Stomach (tissue), 4 donors: ENCODE data around the gene UST.

Experiments
- POLR2AphosphoS5 ChIP-seq, 3 donors: sonication (generic); formaldehyde crosslinking; IDR thresholded peaks; one replicate each; pipeline ENCODE4 v1.6.1; 2016; ENCODE audit warnings: antibody characterized with exemption in 3 of 3
- TF ChIP-seq, protein P1 (sequence below), 7 experiments: fragments of 450-650 bp in 4 of 7; fragments of 200-600 bp in 3 of 7; sonication (generic) in 3 of 7; IDR thresholded peaks; one replicate each; pipeline ENCODE4 v1.5.1; 2016 to 2019; ENCODE audit warnings: antibody characterized with exemption in 7 of 7, control low read depth in 2 of 7, mild to moderate bottlenecking in 1 of 7

DNA sequence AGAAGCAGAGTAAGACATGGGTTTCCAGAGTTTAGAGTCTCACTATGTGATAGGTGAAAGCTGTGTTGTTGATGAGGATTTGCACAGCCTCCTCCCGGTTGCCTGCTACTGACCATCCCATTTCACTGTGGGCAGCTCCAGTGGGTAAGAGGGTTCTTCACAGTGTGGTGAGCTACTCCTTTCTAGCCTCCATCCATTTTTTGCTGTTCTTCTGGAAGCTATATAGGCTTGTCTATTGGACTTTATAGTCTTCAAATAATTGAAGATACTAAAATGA, 13.4 kb downstream of the UST start:
- TF ChIP-seq POLR2AphosphoS5 (IDR thresholded peaks at IDR 0.05): no peak
- TF ChIP-seq, protein P1, sequence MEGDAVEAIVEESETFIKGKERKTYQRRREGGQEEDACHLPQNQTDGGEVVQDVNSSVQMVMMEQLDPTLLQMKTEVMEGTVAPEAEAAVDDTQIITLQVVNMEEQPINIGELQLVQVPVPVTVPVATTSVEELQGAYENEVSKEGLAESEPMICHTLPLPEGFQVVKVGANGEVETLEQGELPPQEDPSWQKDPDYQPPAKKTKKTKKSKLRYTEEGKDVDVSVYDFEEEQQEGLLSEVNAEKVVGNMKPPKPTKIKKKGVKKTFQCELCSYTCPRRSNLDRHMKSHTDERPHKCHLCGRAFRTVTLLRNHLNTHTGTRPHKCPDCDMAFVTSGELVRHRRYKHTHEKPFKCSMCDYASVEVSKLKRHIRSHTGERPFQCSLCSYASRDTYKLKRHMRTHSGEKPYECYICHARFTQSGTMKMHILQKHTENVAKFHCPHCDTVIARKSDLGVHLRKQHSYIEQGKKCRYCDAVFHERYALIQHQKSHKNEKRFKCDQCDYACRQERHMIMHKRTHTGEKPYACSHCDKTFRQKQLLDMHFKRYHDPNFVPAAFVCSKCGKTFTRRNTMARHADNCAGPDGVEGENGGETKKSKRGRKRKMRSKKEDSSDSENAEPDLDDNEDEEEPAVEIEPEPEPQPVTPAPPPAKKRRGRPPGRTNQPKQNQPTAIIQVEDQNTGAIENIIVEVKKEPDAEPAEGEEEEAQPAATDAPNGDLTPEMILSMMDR (IDR thresholded peaks at IDR 0.05): no peak
